Tibial nerve (tissue), 4 donors: ENCODE results near the gene OPCML.

ENCODE experiments used
- CTCF ChIP-seq, 5 experiments: fragments of 200-600 bp in 3 of 5; fragments of 450-650 bp in 2 of 5; sonication (generic) in 3 of 5; IDR thresholded peaks; one replicate each; pipeline ENCODE4 v1.5.1; 2016 to 2019; ENCODE audit warnings: antibody characterized with exemption in 5 of 5, mild to moderate bottlenecking in 3 of 5, moderate library complexity in 2 of 5
- EP300 ChIP-seq, 2 donors: sonication (generic); formaldehyde crosslinking; IDR thresholded peaks; one replicate each; pipeline ENCODE4 v1.6.1; 2017; ENCODE audit warnings: antibody characterized with exemption in 2 of 2, mild to moderate bottlenecking in 1 of 2
- POLR2A ChIP-seq, 2 donors: fragments of 450-650 bp; IDR thresholded peaks; one replicate each; pipeline ENCODE4 v1.6.1; 2017; ENCODE audit warnings: antibody characterized with exemption in 2 of 2, mild to moderate bottlenecking in 2 of 2, moderate library complexity in 2 of 2

DNA sequence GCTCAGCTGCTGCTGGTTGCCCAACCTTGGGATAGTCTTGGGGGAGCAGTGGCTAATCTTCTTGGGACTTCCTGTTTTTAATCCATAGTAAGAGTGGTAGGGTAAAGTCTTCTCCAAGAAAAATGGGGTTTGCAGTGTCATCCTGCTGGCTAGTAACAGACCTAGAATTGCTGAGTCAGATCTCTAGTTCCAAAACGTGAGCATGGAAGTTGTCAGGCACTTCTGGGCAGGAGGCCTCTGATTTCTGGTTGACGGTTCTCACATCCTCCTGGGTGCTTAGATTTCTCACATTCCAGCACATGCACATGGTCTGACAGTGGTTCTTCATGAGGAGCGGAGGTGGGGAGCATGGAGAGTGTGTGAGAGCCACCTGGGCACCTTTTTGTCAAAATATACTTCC is 410.0 kb downstream of the OPCML start:
- TF ChIP-seq CTCF (IDR thresholded peaks at IDR 0.05) = no peak
- TF ChIP-seq POLR2A (IDR thresholded peaks at IDR 0.05) = no peak
- TF ChIP-seq EP300 (IDR thresholded peaks at IDR 0.05) = no peak
